K562 (cell line): ENCODE data around the gene C7orf57. TPM values are rescaled to one million over a fixed set of nuclear protein-coding genes. Genes with fewer than 3 reads are reported as not detected.

Experiments
- polyA plus RNA-seq, 8 experiments: library from polyadenylated mRNA; depleted of rRNA in 4 of 8; stranded (reverse) in 5 of 8; unstranded in 3 of 8; fragments of >200 nt; fragmentation: Nextera tagmentation in 2 of 8; fragmentation: Illumina TruSeq in 1 of 8; extraction: Ambion mirVana in 2 of 8; extraction: Trizol in 1 of 8; gene quantifications; 2 replicates each; pipeline versions ENCODE4 v1.2.1 to v1.2.3, GENCODE V29; 2011 to 2014; ENCODE audit warnings: inconsistent platforms in 1 of 8, missing spikeins in 1 of 8
- total RNA-seq, 7 experiments: library from RNA; depleted of rRNA in 6 of 7; stranded (reverse); fragments of >200 nt in 6 of 7; fragmentation: Illumina TruSeq in 2 of 7; extraction: Trizol in 2 of 7; gene quantifications; 2 replicates each; pipeline versions ENCODE4 v1.2.1 to v1.2.3, GENCODE V29; 2011 to 2021; ENCODE audit warnings: low replicate concordance in 1 of 7
- TF ChIP-seq, protein P1 (sequence below), 2 experiments: fragments of 450-650 bp; IDR thresholded peaks; 2 replicates each; pipeline ENCODE4 v1.6.1; 2016; ENCODE audit warnings: mild to moderate bottlenecking in 2 of 2, borderline replicate concordance in 1 of 2, low read depth in 1 of 2, moderate library complexity in 1 of 2
- TF ChIP-seq, protein P2 (sequence below): fragments of 250-450 bp; sonication (Bioruptor Pico); IDR thresholded peaks from 2 replicates; pipeline ENCODE4 v1.5.1; 2021; ENCODE audit warnings: mild to moderate bottlenecking

Gene C7orf57
- total and polyA plus RNA-seq, 9 of the 15 experiments (the other 6 are each of a cell fraction or from before 2014, with no cell fraction given): not detected

DNA sequence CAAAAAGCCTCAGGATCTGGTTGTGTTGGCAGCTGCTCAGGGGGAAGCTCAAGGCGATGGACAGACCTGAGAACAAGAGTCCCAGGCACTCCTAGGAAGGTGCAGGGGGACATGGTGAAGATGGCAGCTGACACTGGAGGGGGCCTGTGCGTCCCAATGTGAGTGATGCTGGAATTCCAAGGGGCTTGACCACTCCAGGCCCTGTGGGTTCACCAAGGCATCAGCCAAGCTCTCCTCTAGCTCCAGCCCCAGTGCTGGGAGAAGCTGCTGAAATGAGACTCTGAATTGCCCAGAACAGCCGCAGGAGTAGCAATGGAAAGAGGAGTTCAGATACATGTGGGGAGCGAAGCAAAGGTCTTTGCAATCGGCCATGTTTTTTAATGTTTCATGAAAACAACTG is 69.7 kb downstream of the C7orf57 start (continued):
- TF ChIP-seq, protein P1, sequence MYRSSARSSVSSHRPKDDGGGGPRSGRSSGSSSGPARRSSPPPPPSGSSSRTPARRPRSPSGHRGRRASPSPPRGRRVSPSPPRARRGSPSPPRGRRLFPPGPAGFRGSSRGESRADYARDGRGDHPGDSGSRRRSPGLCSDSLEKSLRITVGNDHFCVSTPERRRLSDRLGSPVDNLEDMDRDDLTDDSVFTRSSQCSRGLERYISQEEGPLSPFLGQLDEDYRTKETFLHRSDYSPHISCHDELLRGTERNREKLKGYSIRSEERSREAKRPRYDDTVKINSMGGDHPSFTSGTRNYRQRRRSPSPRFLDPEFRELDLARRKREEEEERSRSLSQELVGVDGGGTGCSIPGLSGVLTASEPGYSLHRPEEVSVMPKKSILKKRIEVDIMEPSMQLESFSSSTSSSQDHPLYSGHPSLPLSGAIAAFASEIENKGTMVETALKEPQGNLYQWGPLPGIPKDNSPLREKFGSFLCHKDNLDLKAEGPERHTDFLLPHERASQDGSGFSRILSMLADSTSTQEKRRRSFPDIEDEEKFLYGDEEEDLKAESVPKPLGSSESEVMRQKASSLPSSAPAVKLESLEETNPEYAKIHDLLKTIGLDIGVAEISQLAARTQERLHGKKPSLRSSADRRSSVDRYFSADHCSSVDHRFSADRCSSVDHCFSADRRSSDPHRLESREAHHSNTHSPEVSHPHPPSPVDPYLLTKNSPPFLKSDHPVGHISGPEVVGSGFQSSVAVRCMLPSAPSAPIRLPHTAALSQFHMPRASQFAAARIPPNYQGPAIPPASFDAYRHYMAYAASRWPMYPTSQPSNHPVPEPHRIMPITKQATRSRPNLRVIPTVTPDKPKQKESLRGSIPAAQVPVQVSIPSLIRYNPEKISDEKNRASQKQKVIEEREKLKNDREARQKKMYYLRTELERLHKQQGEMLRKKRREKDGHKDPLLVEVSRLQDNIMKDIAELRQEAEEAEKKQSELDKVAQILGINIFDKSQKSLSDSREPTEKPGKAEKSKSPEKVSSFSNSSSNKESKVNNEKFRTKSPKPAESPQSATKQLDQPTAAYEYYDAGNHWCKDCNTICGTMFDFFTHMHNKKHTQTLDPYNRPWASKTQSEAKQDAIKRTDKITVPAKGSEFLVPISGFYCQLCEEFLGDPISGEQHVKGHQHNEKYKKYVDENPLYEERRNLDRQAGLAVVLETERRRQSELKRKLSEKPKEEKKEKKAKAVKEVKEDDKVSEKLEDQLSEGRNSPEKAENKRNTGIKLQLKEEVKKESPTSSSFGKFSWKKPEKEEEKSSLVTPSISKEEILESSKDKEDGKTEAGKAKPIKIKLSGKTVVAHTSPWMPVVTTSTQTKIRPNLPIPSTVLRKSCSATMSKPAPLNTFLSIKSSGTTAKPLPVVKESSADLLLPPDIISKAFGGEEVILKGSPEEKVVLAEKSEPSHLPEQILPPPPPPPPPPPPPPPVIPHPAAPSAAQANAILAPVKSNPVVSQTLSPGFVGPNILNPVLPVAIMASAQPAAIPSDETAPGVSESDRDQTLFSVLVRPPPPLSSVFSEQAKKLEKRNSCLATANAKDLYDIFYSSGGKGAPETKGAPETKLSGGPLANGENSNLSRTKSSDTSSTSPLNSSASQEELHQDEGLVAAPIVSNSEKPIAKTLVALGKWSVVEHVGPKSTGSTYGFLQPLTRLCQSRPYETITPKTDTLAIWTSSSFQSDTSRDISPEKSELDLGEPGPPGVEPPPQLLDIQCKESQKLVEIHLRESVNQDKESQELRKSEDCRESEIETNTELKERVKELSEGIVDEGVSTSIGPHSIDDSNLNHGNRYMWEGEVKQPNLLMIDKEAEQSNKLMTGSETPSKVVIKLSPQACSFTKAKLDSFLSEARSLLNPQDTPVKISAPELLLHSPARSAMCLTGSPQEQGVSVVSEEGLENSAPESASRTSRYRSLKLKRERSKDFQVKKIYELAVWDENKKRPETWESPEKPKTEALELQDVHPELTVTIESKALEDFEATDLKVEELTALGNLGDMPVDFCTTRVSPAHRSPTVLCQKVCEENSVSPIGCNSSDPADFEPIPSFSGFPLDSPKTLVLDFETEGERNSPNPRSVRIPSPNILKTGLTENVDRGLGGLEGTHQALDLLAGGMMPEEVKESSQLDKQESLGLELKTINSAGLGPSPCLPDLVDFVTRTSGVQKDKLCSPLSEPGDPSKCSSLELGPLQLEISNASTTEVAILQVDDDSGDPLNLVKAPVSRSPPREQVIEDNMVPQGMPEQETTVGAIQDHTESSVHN (IDR thresholded peaks at IDR 0.05; ENCODE audit: borderline replicate concordance in 1 of 2, low read depth in 1 of 2): no peak
- TF ChIP-seq, protein P2, sequence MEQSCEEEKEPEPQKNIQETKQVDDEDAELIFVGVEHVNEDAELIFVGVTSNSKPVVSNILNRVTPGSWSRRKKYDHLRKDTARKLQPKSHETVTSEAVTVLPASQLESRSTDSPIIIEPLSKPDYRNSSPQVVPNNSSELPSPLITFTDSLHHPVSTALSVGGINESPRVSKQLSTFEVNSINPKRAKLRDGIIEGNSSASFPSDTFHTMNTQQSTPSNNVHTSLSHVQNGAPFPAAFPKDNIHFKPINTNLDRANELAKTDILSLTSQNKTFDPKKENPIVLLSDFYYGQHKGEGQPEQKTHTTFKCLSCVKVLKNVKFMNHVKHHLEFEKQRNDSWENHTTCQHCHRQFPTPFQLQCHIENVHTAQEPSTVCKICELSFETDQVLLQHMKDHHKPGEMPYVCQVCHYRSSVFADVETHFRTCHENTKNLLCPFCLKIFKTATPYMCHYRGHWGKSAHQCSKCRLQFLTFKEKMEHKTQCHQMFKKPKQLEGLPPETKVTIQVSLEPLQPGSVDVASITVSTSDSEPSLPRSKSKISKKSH (CRISPR knock-in tag): no peak
